Lung (tissue), 12 donors: ENCODE data around the gene PDGFC. TPM values are rescaled to one million over a fixed set of nuclear protein-coding genes. Genes with fewer than 3 reads are reported as not detected.

Experiments
- ATAC-seq: fragments of 200-7000 bp; cut with Tn5 transposase; one replicate; pipeline ENCODE4 v1.9.1; 2020; ENCODE audit warnings: moderate number of reproducible peaks; ENCODE audit not compliant: insufficient read depth, low FRiP score
- DNase-seq, 3 donors: peaks; one replicate each; pipeline ENCODE4 v3.0.0-alpha.2; 2013 to 2017
- H3K27ac ChIP-seq, 2 donors: one replicate each; pipeline ENCODE4 v1.5.1; 2013; ENCODE audit warnings: mild to moderate bottlenecking in 2 of 2, moderate library complexity in 2 of 2, control low read depth in 1 of 2, inconsistent platforms in 1 of 2, low read depth in 1 of 2, low read length in 1 of 2
- H3K27me3 ChIP-seq, 3 donors: one replicate each; pipeline ENCODE4 v1.5.1; 2013; ENCODE audit warnings: low read length in 2 of 3; ENCODE audit not compliant: control insufficient read depth in 3 of 3, insufficient read depth in 3 of 3
- H3K36me3 ChIP-seq, 4 donors: one replicate each; pipeline ENCODE4 v1.5.1; 2013; ENCODE audit warnings: low read length in 4 of 4, mild to moderate bottlenecking in 1 of 4, moderate library complexity in 1 of 4; ENCODE audit not compliant: control insufficient read depth in 4 of 4, insufficient read depth in 4 of 4
- H3K4me1 ChIP-seq, 5 donors: one replicate each; pipeline ENCODE4 v1.5.1; 2013; ENCODE audit warnings: low read length in 5 of 5, mild to moderate bottlenecking in 2 of 5, moderate library complexity in 1 of 5; ENCODE audit not compliant: control insufficient read depth in 5 of 5, insufficient read depth in 5 of 5
- H3K4me3 ChIP-seq: one replicate; pipeline ENCODE4 v1.5.1; 2013; ENCODE audit warnings: mild to moderate bottlenecking, control low read depth, moderate library complexity
- H3K9ac ChIP-seq, 2 donors: one replicate each; pipeline ENCODE4 v1.5.1; 2013; ENCODE audit warnings: low read length in 2 of 2, control low read depth in 1 of 2; ENCODE audit not compliant: insufficient read depth in 1 of 2
- H3K9me3 ChIP-seq, 4 donors: one replicate each; pipeline ENCODE4 v1.5.1; 2013; ENCODE audit warnings: low read length in 3 of 4, mild to moderate bottlenecking in 1 of 4, moderate library complexity in 1 of 4; ENCODE audit not compliant: control insufficient read depth in 4 of 4, insufficient read depth in 3 of 4
- CTCF ChIP-seq: IDR thresholded peaks from 2 replicates; pipeline ENCODE4 v1.5.1; 2012; ENCODE audit warnings: mild to moderate bottlenecking; ENCODE audit errors: control extremely low read depth, extremely low read depth
- WGBS, 2 donors: extraction: QIAGEN DNeasy Blood & Tissue Kit; methylation state at CpG; one replicate each; pipeline ENCODE4 v1.1.7; 2013; 5-methylcytosine and 5-hydroxymethylcytosine counted together
- polyA plus RNA-seq, 2 donors: library from polyadenylated mRNA; stranded (reverse); fragments of 200-250 nt; gene quantifications; one replicate each; pipeline ENCODE4 v1.2.1, GENCODE V29; 2013
- total RNA-seq, 2 donors: library from RNA; depleted of rRNA in 1 of 2; stranded (reverse); fragments of >200 nt in 1 of 2; gene quantifications; one replicate each; pipeline ENCODE4 v1.2.1, GENCODE V29; 2014 to 2021
- donor health status: control.
- donor health status: control.
- donor health status: Bipolar disorder and iron deficiency.
- donor health status: healthy.
- donor health status: DM: yes; HTN: yes; CAD: no.

Gene PDGFC
- total and polyA plus RNA-seq, 4 donors, result 4.5 to 56.0 (median 11.7) TPM

DNA sequence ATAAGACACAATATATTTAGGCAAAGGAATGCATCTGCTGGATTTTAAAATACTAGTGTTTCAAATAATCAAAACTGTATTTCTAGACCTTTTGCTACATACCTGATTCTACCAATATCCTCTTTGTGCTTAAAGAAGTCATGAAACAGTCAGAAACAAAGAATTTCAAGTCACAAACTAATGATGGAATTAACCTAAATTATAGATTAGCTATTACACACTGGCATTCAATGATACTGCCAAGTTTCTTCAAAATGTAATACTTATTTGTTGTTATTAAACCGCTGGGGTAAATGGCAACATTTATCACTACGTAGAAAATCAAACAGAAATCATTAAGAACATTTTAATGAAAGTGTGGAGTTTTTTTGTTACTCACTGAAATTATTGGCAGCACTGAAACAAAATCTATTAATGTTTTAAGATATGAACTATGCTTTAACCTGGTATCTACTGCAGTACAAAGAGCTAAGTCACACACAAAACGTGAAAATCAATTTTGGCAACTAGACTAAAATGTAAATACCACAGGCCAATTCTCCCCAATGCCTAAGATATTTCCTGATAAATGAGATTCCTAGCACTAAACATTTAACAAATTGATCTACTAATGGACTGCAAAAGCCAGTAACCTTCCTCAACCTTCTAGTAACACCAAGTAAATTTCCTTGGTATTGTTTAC lies 19.4 kb downstream of the PDGFC start:
- H3K4me1 ChIP-seq, result peaks cover 0 to 11% (median 0%) of the 10 kb centered on the region in 5 donors
- H3K36me3 ChIP-seq, result no peaks in the 10 kb centered on the region
- no peak overlapping the region for H3K4me3 ChIP-seq

DNA sequence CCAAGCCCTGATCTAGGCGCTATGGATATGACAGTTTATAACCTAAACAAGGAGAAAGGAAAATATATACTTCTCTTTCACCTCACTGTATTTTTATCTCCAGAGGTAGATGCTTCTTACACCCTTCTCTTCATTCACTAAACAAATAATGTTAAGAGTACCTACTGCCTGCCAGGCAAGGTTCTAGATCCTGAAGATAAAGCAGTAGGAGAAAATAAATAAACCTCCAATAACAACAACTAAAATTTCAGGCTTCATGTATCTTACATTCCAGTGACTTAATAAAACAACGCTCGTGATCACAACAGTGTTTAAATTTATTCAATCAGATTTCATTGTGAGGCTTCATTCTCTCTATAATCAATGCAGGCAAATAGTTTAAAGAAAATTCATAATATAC lies 20.7 kb downstream of the PDGFC start:
- Histone ChIP-seq H3K9me3 (no peaks in the 10 kb centered on the region), H3K36me3 (no peaks in the 10 kb centered on the region), H3K9ac (no peak overlapping the region), H3K4me1 (peaks cover 0 to 12% (median 0%) of the 10 kb centered on the region in 5 donors), H3K4me3 (no peak overlapping the region), H3K27ac (no peak overlapping the region), H3K27me3 (no peaks in the 10 kb centered on the region)
- TF ChIP-seq CTCF, result no peak
- WGBS, 2 donors, result 83 to 86% methylated on average over 3 of the region's 3 CpGs
- DNase-seq, result no peak
- ATAC-seq, result no peak

More for the DNA sequence above, 19.4 kb downstream of the PDGFC start:
- Histone ChIP-seq H3K9ac (no peak overlapping the region), H3K27me3 (no peaks in the 10 kb centered on the region), H3K9me3 (no peaks in the 10 kb centered on the region), H3K27ac (no peak overlapping the region)
- ATAC-seq, result no peak
- WGBS, 2 donors, result 90 to 95% methylated on average over 3 of the region's 3 CpGs
- DNase-seq, result no peak
- TF ChIP-seq CTCF, result no peak

DNA sequence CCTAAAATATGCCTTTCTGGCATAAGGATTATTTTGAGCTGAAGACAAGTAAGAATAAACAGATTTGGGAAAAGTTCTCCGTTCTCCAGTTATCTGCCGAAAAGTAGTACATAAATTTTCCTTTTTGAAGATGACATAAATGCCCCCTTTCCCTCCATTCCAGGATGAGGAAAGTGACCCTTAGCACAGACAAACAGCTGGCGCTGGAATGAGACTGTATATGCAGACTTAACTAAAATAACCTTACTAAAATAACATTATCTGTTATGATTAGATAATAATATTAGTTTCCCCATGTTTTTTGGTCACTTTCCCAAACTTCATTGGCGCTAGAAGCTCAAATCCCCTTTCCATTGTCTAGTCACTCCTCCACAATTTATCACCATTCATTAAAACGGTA lies 21.5 kb downstream of the PDGFC start:
- Histone ChIP-seq H3K36me3 (no peaks in the 10 kb centered on the region), H3K4me1 (peaks cover 0 to 17% (median 0%) of the 10 kb centered on the region in 5 donors), H3K9ac (no peak overlapping the region), H3K27ac (peak overlapping the region in 1 of 2 donors; percentile 23), H3K9me3 (no peaks in the 10 kb centered on the region), H3K27me3 (no peaks in the 10 kb centered on the region), H3K4me3 (no peak overlapping the region)
- DNase-seq, result no peak
- 88 to 89% methylated on average over 5 of the region's 5 CpGs for WGBS, 2 donors
- TF ChIP-seq CTCF, result no peak
- ATAC-seq, result no peak
